ENCODE results near the gene SYCP2.
A peak's percentile ranks its signal among the peaks of the same experiment; 100 is the strongest.
"Not testable (repeated sequence)": the region's sequence is repeated elsewhere in the genome, so short reads cannot be mapped to it uniquely, and the experiment has no call there.

The SYCP2 gene

GRCh38 chr20:59933296-59933848, at the start of gene SYCP2:
Gene SYCP2 (minus strand): TSS chr20:59933637. CDS start chr20:59922413, 11,224 bp downstream.
- DNase-seq = peak; percentile 34

- no peak for DNase-seq
Observed at GRCh38 chr20:59983076-59983475, 49.6 kb upstream of the SYCP2 start.

GRCh38 chr20:59977086-59977485, 43.6 kb upstream of the SYCP2 start:
- DNase-seq = no peak

- no peak for DNase-seq
Observed at GRCh38 chr20:59976156-59976782, 42.8 kb upstream of the SYCP2 start.

GRCh38 chr20:59972037-59972801, 38.8 kb upstream of the SYCP2 start:
- DNase-seq = no peak

GRCh38 chr20:59971428-59971827, 38.0 kb upstream of the SYCP2 start:
- DNase-seq = no peak

GRCh38 chr20:59966428-59966827, 33.0 kb upstream of the SYCP2 start:
- no peak for DNase-seq

GRCh38 chr20:59962155-59962554, 28.7 kb upstream of the SYCP2 start:
- no peak for DNase-seq

- no peak for DNase-seq
Observed at GRCh38 chr20:59961423-59961822, 28.0 kb upstream of the SYCP2 start.

- peak; percentile 70 for DNase-seq
Observed at GRCh38 chr20:59958626-59959025, 25.2 kb upstream of the SYCP2 start.

GRCh38 chr20:59958123-59958522, 24.7 kb upstream of the SYCP2 start, which contains the start of gene CDH26:
Gene CDH26 (plus strand): TSS chr20:59958423. CDS start chr20:59958727, 304 bp downstream.
- DNase-seq = no peak

GRCh38 chr20:59957568-59957967, 24.1 kb upstream of the SYCP2 start:
- DNase-seq = not testable (repeated sequence)

- peak; percentile 34 for DNase-seq
Observed at GRCh38 chr20:59955131-59955796, 21.8 kb upstream of the SYCP2 start.

GRCh38 chr20:59954718-59955117, 21.3 kb upstream of the SYCP2 start:
- DNase-seq = no peak

- no peak for DNase-seq
Observed at GRCh38 chr20:59949911-59950310, 16.5 kb upstream of the SYCP2 start.

- DNase-seq = no peak
Observed at GRCh38 chr20:59948828-59949720, 15.6 kb upstream of the SYCP2 start.

- no peak for DNase-seq
Observed at GRCh38 chr20:59948212-59948611, 14.8 kb upstream of the SYCP2 start.

GRCh38 chr20:59947376-59947775, 13.9 kb upstream of the SYCP2 start:
- no peak for DNase-seq

- no peak for DNase-seq
Observed at GRCh38 chr20:59945731-59946130, 12.3 kb upstream of the SYCP2 start.

- no peak for DNase-seq
Observed at GRCh38 chr20:59945175-59945574, 11.7 kb upstream of the SYCP2 start.

GRCh38 chr20:59944726-59945125, 11.3 kb upstream of the SYCP2 start:
- no peak for DNase-seq

GRCh38 chr20:59942245-59942644, 8.8 kb upstream of the SYCP2 start:
- no peak for DNase-seq

GRCh38 chr20:59940956-59941294, 7.5 kb upstream of the SYCP2 start:
- no peak for DNase-seq
